GM18502 (cell line): Measurements from ENCODE around the gene CAMTA1.
"Not testable (repeated sequence)": the region's sequence is repeated elsewhere in the genome, so short reads cannot be mapped to it uniquely, and the experiment has no call there.

ENCODE experiments used
- ATAC-seq: cut with Tn5 transposase; IDR thresholded peaks from one replicate; pipeline ENCODE4 v1.9.1; 2021; ENCODE audit warnings: mild to moderate bottlenecking; ENCODE audit not compliant: unreplicated experiment, poor library complexity

The CAMTA1 gene

GRCh38 chr1:6834366-6834765, 49.1 kb downstream of the CAMTA1 start:
- no peak for ATAC-seq

GRCh38 chr1:6835139-6835538, 49.9 kb downstream of the CAMTA1 start:
- ATAC-seq: no peak

GRCh38 chr1:6842301-6842700, 57.0 kb downstream of the CAMTA1 start:
- no peak for ATAC-seq

GRCh38 chr1:6845786-6846185, 60.5 kb downstream of the CAMTA1 start:
- ATAC-seq: not testable (repeated sequence)

GRCh38 chr1:6848816-6849215, 63.6 kb downstream of the CAMTA1 start:
- ATAC-seq: no peak

GRCh38 chr1:6850537-6850936, 65.3 kb downstream of the CAMTA1 start:
- ATAC-seq: no peak

GRCh38 chr1:6852136-6852890, 67.1 kb downstream of the CAMTA1 start:
- ATAC-seq: no peak

GRCh38 chr1:6854166-6854565, 68.9 kb downstream of the CAMTA1 start:
- ATAC-seq: no peak

- ATAC-seq: no peak
Measured at GRCh38 chr1:6857831-6858230, 72.6 kb downstream of the CAMTA1 start.

GRCh38 chr1:6858596-6858995, 73.3 kb downstream of the CAMTA1 start:
- ATAC-seq: no peak

GRCh38 chr1:6859415-6860343, 74.4 kb downstream of the CAMTA1 start:
- no peak for ATAC-seq

- ATAC-seq: no peak
Measured at GRCh38 chr1:6860401-6860800, 75.1 kb downstream of the CAMTA1 start.

- ATAC-seq: peak; percentile 54
Measured at GRCh38 chr1:6861075-6861724, 75.9 kb downstream of the CAMTA1 start.

GRCh38 chr1:6862906-6863305, 77.7 kb downstream of the CAMTA1 start:
- ATAC-seq: no peak

- ATAC-seq: no peak
Measured at GRCh38 chr1:6864166-6864565, 78.9 kb downstream of the CAMTA1 start.

GRCh38 chr1:6866825-6867224, 81.6 kb downstream of the CAMTA1 start:
- ATAC-seq: no peak

GRCh38 chr1:6867321-6867720, 82.1 kb downstream of the CAMTA1 start:
- ATAC-seq: no peak

- no peak for ATAC-seq
Measured at GRCh38 chr1:6867729-6868659, 82.7 kb downstream of the CAMTA1 start.

GRCh38 chr1:6868660-6869380, 83.6 kb downstream of the CAMTA1 start:
- no peak for ATAC-seq
